Measurements from ENCODE around the gene ERV3-1.
"Not testable (repeated sequence)": the region's sequence is repeated elsewhere in the genome, so short reads cannot be mapped to it uniquely, and the experiment has no call there.

Gene ERV3-1

DNA sequence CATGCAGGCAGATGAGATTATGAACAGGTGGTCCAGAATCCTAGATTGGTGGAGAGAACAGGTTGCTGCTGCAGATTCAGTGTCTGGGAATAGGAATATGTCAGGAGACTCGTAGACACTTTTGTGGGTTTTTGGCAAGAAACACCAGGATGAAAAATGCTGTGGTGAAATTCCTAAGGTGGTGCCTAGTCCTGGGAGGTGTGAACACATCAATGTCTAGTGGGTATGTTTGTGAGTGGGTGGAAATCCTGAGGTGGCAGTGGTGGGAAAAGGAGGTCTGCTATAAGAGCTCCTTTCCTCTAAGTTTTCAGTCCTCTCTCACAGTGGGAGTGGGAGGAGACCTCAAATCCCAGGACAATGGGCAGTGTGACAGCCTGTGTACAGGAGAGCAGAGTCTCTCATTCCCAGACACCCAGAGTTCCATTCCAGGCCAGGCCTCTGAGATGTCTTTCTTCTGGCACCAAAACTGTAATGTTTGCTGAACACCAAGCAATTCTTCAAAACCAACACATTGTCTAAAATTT lies 5.1 kb downstream of the ERV3-1 start:
- no peak for DNase-seq

DNA sequence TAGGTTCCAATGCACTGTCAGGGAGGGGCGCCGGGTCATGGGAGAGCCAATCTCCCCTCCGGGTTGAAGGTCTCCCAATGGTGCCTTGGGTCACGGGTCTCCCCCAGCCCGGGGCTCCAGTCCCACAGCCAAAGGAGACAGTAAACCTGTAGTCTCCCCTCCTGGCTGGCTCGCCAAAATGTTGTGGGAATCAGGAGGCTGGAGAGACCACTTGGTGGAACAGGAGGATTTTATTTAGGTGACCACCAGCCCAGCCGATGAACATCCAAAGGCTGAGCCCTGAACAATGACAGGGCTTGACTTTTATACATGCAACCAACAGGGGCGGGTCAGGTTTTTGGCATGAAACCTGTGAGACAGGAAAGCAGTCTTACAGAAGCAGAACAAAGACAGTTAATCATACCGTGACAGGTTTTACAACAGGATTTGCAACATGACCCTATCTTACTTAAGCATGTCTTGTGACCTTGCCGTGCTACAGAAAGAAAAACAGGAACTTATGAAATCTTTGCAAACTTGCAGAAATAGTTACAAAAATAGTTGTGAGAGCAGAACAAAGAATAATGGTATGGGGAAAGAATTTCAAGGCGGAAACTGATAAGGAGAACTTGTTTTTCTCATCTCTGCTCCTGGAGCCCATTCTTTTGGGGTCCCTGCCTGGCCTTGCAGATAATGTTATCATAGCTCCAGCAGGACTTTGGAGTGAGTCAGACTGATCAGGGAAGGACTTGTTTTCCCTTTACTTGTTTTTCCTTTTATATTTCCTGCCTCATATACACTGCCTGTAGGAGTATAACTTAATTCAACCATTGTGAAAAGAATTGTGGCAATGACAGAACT lies 7.1 kb downstream of the ERV3-1 start:
- DNase-seq = no peak

DNA sequence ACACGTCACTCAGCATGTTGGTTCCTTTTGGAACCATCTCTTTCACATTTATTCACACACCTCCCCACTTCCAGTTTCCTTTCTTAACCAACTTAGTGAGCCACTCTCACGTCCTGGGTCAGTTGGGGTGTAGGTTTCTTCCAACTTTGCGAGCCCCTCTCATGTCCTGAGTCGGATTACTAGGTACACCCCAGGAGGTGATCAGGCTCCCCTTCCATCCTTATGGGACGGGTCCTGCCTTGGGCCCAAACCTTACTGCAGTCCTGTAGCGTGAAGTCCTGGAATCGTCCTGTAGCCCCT lies 7.7 kb downstream of the ERV3-1 start:
- DNase-seq = no peak

DNA sequence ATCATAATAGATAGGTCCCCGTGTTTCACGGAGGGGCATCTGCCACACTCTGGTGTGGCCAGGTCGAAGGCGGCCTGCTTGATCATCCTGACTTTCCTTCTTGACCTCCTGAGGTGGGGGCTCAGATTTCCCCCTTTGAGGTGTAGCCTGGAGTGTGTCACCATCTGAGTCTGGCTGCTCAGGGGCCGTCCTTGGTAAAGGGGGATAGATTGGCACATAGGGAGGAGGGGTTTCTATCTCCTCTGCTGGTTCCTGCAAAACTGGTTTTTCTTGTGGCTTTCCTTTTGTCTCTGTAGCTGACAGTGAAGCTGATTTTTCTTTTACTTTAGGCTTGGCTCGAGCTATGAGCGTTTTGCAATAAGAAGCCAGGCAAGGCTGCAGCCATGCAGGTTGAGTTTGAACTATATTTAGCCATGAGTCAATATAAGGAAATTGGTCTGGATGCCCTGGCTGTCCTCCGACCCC lies 8.5 kb downstream of the ERV3-1 start:
- no peak for DNase-seq

DNA sequence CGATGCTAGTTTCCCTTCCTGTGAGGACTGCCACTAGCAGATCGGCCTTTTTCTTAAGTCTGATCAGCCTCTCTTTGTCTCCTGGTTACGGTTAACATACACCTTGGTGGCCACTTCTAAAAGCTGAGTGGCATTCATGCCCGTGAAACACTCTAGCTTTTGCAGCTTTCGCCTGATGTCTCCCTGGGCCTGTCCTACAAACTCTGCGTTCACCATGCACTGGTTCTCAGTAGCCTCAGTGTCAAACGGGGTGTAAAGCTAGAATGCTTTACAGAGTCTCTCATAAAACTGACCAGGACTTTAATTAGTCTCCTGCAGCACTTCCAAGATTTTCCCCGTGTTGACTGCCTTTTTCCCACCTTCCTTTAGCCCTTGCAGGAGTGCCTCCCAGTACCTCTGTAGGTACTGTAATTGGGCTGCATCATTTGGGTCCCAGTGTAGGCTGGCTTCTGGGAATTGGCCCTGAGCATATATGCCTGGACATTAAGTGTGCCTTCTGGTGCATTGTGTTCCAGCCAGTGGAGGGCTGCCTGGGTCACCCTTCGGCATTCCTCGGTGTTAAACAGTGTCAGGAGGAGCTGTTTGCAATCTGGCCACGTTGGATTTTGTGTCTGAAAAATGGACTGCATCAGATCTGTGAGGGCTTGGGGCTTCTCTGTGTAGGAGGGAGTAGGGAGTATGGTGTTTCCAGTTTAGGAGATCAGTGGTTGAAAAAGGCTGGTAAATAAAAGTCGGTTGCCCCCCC lies 9.2 kb downstream of the ERV3-1 start:
- no peak for DNase-seq

DNA sequence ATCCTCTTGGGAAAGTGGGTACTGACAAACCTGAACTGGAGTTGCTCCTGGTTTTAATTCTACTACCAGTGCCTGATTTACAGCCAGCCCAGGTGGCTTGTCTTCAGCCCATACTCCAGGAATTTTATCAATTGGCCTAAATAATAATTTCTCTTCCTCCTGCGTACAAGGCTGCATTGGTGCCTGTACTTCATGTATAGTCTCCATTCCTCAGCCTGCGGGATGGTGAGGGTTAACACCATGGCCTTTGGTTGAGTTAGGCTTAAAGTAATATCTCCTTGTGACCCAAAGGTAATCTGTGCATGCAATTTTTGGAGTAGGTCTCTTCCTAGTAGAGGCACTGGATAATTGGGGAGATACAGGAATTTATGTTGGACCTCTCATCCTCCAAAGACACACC lies 10.2 kb downstream of the ERV3-1 start:
- no peak for DNase-seq

DNA sequence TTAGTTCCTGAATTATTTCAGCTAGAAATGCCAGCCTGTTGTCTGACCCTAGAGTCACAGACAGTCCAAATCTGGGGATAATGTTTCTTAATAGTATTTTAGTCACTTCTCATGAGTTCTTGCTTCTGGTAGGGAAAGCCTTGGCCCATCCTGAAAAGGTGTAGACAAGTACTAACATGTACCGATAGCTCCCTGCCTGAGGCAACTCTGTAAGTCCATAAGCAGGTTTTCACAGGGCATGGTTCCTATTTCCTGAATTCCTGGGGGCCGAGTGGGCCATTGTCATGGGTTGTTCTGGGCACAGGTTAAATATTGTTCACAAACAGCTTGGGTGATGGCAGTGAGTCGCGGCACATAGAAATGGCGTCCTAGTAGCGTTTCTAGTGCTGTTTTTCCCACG lies 12.6 kb downstream of the ERV3-1 start:
- DNase-seq = no peak

DNA sequence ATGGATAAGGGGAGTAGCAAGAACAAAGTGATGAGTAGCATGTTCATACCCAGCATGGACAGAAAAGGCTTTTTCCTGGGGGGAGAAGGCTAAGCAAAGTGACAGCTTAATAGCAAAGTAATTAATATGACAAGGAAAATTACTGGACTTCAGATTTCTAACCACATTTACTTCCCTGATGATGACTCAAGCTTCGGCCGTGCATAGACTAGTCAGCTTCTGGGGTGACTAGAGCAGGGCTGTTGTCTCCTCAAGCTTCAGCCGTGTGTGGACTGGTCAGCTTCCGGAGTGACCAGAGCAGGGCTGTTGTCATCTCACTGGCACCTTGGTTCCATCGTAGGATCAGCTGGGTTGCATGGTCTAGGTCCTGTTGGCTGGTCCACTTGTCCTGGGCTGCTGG lies 13.5 kb downstream of the ERV3-1 start:
- no peak for DNase-seq

DNA sequence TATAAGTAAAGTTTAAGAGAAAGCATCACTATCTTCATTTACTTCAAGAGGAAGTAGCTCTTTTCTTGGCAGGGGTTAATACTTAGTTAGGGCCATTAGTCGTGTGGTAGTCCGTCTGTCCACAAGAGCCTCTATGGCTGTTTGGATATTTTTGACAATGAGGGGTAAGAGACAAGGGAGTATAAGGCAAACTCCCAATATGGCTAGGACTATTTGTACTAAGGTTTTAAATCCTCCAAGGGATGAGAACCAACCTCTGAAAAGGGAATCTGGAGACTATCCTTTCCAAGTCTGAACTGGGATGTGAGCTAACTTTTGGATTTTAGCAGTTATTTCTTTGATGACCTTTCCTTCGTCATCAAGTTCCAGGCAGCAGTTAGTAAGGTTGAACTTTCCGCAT lies 15.6 kb downstream of the ERV3-1 start, which contains the start of gene ZNF117:
TSS of gene ZNF117 (minus strand) at position 101 of the 400 bp plus-strand sequence.
- DNase-seq = no peak

DNA sequence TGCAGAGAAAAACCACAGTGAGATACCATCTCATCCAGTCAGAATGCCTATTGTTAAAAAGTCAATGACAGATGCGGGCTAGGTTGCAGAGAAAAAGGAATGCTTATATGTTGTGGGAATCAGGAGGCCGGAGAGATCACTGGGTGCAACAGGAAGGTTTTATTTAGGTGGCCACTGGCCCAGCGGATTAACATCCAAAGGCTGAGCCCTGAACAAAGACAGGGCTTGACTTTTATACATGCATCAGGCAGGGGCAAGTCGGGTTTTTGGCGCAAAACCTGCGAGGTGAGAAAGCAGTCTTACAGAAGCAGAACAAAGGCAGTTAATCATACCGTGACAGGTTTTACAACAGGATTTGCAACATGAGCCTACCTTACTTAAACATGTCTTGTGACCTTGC lies 16.3 kb downstream of the ERV3-1 start:
- DNase-seq = no peak

DNA sequence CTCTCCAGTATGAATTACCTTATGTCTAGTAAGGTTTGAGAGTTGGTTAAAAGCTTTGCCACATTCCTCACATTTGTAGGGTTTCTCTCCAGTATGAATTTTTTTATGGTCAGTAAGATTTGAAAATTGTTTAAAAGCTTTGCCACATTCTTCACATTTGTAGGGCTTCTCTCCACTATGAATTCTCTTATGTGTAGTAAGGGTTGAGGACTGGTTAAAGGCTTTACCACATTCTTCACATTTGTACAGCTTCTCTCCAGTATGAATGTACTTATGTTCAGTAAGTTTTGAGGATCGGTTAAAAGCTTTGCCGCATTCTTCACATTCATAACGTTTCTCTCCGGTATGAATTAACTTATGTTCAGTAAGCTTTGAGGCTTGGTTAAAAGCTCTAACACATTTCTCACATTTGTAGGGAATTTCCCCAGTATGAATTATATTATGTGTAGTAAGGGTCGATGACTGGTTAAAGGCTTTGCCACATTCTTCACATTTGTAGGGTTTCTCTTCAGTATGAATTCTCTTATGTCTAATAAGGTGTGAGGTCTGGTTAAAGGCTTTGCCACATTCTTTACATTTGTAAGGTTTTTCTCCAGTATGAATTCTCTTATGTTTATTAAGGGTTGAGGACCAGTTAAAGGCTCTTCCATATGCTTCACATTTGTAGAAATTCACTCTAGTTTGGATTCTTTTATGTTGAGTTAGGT lies 27.8 kb downstream of the ERV3-1 start:
- DNase-seq = no peak

DNA sequence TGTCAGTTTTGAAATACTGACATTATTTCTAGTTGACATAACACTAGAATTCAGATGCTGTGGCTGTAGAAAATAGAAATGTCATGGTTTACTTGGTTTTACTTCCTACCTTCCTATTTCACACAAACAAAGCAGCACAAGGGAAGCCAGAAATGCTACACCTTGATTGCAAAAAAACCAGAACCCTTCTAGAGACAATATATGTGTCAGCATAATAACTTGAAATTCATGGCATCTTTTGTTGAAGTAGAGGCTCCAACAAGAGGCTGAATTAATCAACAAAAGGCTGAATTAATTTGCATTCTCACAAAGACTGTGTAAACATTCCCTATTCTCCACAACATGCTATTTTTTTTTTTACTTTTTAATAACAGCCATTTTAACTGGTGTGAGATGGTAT lies 40.9 kb downstream of the ERV3-1 start:
- no peak for DNase-seq

DNA sequence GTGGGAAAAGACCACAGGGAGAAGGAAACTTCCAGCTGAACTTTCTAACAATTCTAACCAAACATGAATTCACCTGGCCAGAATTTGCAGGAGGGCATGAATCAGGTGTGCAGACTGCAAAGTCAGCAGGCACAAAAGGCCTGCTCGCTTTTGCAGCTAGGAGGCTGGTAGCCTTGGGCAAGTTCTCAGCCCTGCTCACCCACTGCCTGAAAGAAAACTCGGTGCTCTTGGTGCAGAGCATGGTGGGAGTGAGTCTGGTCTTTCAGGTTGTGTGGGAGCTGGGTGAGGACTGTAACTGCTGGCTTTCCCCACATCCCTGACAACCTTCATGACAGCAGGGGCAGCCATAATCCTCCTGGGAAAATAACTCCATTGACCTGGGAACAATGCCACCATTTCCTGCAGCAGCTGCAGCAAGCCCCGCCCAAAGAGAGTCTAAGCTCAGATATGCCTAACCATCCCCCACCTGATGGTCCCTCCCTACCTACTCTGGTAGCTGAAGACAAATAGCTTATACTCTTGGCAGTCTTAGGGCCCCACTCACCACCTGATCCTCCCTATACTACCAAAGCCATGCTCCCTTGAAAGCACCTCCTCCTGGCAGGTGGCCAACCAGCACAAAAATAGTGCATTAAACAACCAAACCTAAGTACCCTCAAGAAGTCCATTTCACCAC lies 47.3 kb downstream of the ERV3-1 start:
- no peak for DNase-seq

DNA sequence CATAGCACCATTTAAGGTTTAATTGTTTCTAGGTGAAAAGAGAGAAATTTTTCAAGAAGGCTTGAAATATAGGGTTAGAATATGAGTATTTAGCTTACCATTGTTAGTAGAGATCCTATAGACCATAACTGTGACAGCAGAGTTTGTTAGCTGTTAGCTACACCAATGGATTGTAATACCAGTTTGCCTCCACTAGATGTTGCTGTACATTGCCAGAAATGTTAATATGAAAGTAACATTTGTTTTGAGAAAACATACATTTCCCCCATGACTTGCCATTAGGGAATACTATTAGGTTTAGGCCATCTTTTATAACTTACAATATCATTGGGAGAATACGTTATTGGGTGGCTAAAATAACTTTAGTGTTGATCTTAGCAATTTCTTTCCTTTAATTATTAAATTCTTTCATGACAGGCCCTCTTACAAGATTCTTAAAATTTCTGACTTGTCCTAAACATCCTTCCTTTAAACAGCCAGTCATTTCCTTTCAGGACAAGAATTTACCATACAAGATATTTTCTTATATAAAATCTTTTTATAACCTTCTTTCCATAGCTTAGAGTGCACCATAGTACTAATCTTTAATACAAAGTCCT lies 55.1 kb downstream of the ERV3-1 start:
- DNase-seq = peak in 2 of 58 donors; percentile 30 to 38

DNA sequence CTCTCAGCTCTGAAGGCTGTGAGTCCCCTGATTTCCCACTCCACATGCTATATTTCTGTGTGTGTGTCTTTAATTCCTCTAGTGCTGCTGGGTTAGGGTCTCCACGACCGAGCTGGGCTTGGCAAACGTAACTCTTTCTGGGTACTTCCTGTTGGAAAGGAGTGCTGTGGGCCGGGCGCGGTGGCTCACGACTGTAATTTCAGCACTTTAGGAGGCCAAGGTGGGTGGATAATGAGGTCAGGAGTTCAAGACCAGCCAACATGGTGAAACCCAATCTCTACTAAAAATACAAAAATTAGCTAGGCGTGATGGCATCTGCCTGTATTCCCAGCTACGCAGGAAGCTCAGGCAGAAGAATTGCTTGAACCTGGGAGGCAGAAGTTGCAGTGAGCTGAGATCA lies 55.8 kb downstream of the ERV3-1 start:
- DNase-seq = not testable (repeated sequence)

DNA sequence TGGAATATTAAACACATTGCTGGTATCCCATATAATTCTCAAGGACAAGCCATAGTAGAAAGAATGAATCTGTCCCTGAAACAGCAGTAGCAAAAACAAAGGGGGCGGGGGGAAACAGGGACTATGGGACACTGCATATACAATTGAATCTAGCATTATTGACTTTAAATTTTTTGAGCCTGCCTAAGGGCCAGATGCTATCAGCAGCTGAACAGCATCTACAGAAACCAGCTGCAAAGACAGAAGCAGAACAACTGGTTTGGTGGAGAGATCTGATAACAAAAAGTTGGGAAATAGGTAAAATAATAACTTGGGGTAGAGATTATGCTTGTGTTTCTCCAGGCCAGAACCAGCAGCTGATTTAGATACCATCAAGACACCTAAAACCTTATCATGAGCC lies 57.7 kb downstream of the ERV3-1 start:
- not testable (repeated sequence) for DNase-seq

DNA sequence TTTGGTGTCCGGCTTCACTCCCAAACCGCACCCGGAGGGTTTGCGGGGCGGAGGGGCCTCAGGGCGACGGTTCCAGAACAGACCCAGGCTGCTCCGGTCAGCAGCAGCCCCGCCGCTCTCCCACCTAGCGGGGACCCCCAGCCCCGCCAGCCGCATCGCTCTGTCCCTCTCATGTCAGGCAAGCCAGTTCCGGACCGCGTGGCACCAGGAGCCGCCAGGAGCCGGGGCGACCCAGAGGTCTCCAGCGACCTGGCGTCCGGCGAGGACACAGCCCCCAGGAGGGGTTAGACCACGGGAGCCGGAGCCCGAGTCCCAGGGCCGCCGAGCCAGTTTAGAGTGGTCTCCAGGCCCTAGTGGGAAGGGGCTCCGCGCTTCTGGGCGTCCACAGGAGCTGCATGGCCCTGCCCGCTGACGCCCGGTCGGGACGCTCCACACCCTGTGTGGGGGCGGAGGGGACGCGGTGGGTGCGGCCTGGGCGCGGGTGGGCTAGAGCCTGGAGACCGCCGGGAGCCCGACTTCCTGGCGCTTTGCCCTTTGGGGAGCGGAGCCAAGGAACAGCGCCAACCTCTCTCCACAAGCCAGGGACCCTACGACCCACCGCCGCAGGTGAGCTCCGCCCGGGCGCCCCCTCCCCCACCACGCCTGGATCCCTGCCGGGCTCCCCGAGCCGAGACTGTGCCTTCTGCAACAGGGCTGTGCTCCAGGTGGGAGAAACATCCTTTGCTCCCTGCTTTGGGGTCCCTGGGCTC lies 59.1 kb downstream of the ERV3-1 start:
- DNase-seq = peak in 5 of 58 donors; percentile 9 to 58 (median 17)

DNA sequence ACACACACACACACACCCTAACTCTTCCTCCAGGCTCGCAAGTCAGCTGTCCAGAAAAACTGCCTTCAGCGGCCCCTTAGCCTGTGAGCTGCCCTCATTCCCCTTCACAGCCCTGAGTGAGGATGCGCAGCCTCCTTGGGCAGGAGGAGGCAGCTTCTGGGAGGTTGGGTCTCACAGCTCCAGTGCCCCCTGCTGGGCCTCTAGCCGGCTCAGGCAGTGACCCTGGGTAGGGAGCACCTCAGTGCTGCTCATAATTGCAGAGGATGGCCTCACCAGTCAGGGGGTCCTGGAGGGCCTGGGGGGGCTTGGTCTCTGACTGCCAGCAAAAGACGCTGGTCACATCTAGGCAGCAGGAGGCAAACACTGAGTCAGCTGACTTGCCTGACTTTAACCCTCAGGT lies 59.7 kb downstream of the ERV3-1 start:
- peak in 3 of 58 donors; percentile 4 to 21 (median 6) for DNase-seq

DNA sequence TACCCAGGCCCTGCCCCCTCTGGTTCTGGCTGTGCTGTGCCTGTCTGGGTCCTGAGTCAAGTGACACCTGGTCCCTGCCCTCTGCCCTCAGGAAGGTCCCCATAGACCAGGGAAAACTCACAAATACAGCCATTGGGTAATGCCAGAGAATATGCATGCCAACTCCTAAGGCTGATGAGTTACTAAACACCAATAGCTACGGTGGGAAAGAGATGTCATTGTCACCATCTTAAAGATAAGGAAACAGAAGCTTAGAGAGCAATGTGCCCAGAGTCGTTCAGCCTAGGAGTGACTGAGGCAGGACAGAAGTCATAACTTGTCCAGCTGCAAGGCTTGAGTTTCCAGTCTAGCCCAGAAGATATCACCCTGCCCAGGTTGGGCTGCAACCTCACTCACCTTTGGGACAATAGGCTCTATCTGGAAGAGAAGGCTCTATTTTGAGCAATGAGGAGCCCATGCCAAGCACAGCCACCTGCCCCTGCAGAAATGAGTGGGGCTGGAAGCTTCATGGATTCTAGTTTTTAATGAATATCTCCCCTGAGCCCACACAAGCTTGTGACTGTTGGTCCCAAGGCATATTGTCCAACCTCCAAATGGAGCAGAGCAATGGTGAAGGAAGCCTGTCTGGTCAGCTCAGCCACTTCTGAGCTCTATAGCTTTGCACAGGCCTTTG lies 60.8 kb downstream of the ERV3-1 start:
- DNase-seq = no peak

Measured in anterior cingulate cortex (tissue), 58 donors.